Esophagus muscularis mucosa (tissue), 4 donors: ENCODE data around the gene SYNPO2. TPM values are rescaled to one million over a fixed set of nuclear protein-coding genes. Genes with fewer than 3 reads are reported as not detected.

ENCODE experiments used
- DNase-seq: peaks from one replicate; pipeline ENCODE4 v3.0.0-alpha.2; 2017; ENCODE audit errors: extremely low spot score
- H3K27ac ChIP-seq, 4 donors: fragments of 200-600 bp; sonication (generic); replicated peaks in 1 of 4; 1 replicate in 3 of 4; 2 replicates in 1 of 4; pipeline ENCODE4 v1.5.1; 2016 to 2019; ENCODE audit warnings: mild to moderate bottlenecking in 1 of 4
- H3K27me3 ChIP-seq, 4 donors: fragments of 200-600 bp; sonication (generic); one replicate each; pipeline versions ENCODE4 v1.5.1 to v1.6.0; 2016 to 2019
- H3K36me3 ChIP-seq, 4 donors: fragments of 200-600 bp; sonication (generic); one replicate each; pipeline ENCODE4 v1.5.1; 2016 to 2019
- H3K4me1 ChIP-seq, 4 donors: fragments of 200-600 bp; sonication (generic); one replicate each; pipeline ENCODE4 v1.5.1; 2016 to 2019
- H3K4me3 ChIP-seq, 4 donors: fragments of 200-600 bp; sonication (generic); 1 replicate in 2 of 4; 2 replicates in 2 of 4; pipeline ENCODE4 v1.5.1; 2016 to 2019; ENCODE audit warnings: mild to moderate bottlenecking in 4 of 4, moderate library complexity in 1 of 4
- H3K9me3 ChIP-seq, 4 donors: fragments of 200-600 bp; sonication (generic); 1 replicate in 3 of 4; 2 replicates in 1 of 4; pipeline ENCODE4 v1.5.1; 2016 to 2019
- CTCF ChIP-seq, 3 experiments: fragments of 200-600 bp in 2 of 3; fragments of 450-650 bp in 1 of 3; sonication (generic) in 2 of 3; IDR thresholded peaks; one replicate each; pipeline ENCODE4 v1.5.1; 2017 to 2019; ENCODE audit warnings: antibody characterized with exemption in 3 of 3, mild to moderate bottlenecking in 2 of 3, moderate library complexity in 1 of 3
- EP300 ChIP-seq: sonication (generic); formaldehyde crosslinking; IDR thresholded peaks from one replicate; pipeline ENCODE4 v1.6.1; 2017; ENCODE audit warnings: antibody characterized with exemption
- POLR2A ChIP-seq: fragments of 450-650 bp; IDR thresholded peaks from one replicate; pipeline ENCODE4 v1.6.1; 2017; ENCODE audit warnings: antibody characterized with exemption, moderate library complexity, mild to moderate bottlenecking, low read depth
- POLR2AphosphoS5 ChIP-seq, 2 donors: sonication (generic); formaldehyde crosslinking; IDR thresholded peaks; one replicate each; pipeline ENCODE4 v1.6.1; 2017; ENCODE audit warnings: antibody characterized with exemption in 2 of 2
- WGBS: methylation state at CpG from one replicate; pipeline ENCODE4 v1.1.5; 2018; 5-methylcytosine and 5-hydroxymethylcytosine counted together
- intact Hi-C: fragments of 100-400 bp; cut with DNase I; formaldehyde crosslinking; loops from one replicate; pipeline ENCODE4 v1.15.1; 2023
- total RNA-seq, 4 donors: library from RNA; depleted of rRNA; stranded (reverse); fragments of >200 nt; gene quantifications; one replicate each; pipeline versions ENCODE4 v1.1.0 to v1.2.1, GENCODE V29; 2016

The SYNPO2 gene
- total RNA-seq, 4 donors from 2014 or later, result 2,073 to 2,783 (median 2,517) TPM

- Histone ChIP-seq H3K4me3 (no peak overlapping the region), H3K4me1 (peaks cover 70 to 100% (median 92%) of the 10 kb centered on the region in 4 donors), H3K27ac (peak overlapping the region; percentile 79 to 88 (median 80)), H3K36me3 (no peaks in the 10 kb centered on the region), H3K9me3 (no peaks in the 10 kb centered on the region), H3K27me3 (no peaks in the 10 kb centered on the region)
- DNase-seq, result peak; percentile 29
- intact Hi-C loops, result no loop called here
- TF ChIP-seq CTCF (IDR thresholded peaks at IDR 0.05), result no peak
- TF ChIP-seq POLR2AphosphoS5 (IDR thresholded peaks at IDR 0.05), result peak in 1 of 2 donors; percentile 12
Observed at GRCh38 chr4:118962540-118962939, 73.9 kb downstream of the SYNPO2 start.

GRCh38 chr4:118964891-118965411, 76.3 kb downstream of the SYNPO2 start:
- H3K4me3 ChIP-seq, result no peak overlapping the region
- intact Hi-C loops, result no loop called here
- DNase-seq, result peak; percentile 83
- H3K27me3 ChIP-seq, result no peaks in the 10 kb centered on the region
- H3K4me1 ChIP-seq, result peaks cover 66 to 98% (median 88%) of the 10 kb centered on the region in 4 donors
- no peaks in the 10 kb centered on the region for H3K9me3 ChIP-seq
- 44% methylated on average over 3 of the region's 3 CpGs for WGBS
- H3K36me3 ChIP-seq, result no peaks in the 10 kb centered on the region
- H3K27ac ChIP-seq, result peak overlapping the region; percentile 79 to 88 (median 84)
- no peak for TF ChIP-seq POLR2A
- no peak for TF ChIP-seq CTCF (IDR thresholded peaks at IDR 0.05)

GRCh38 chr4:118967393-118967792, 78.7 kb downstream of the SYNPO2 start:
- TF ChIP-seq EP300 (no peak), POLR2A (no peak), POLR2AphosphoS5 (IDR thresholded peaks at IDR 0.05) (peak; percentile 14 to 34), CTCF (IDR thresholded peaks at IDR 0.05) (no peak)
- no peaks in the 10 kb centered on the region for H3K9me3 ChIP-seq
- peaks cover 66 to 98% (median 89%) of the 10 kb centered on the region in 4 donors for H3K4me1 ChIP-seq
- no peaks in the 10 kb centered on the region for H3K36me3 ChIP-seq
- DNase-seq, result peak; percentile 82
- H3K27ac ChIP-seq, result peak overlapping the region; percentile 79 to 88 (median 84)
- intact Hi-C loops, result no loop called here
- no peaks in the 10 kb centered on the region for H3K27me3 ChIP-seq
- 48% methylated on average over 2 of the region's 2 CpGs for WGBS
- H3K4me3 ChIP-seq, result no peak overlapping the region

GRCh38 chr4:118968005-118968404, 79.4 kb downstream of the SYNPO2 start:
- H3K4me3 ChIP-seq, result peak overlapping the region; percentile 1 to 26 (median 14)
- H3K27me3 ChIP-seq, result no peaks in the 10 kb centered on the region
- TF ChIP-seq EP300 (no peak), CTCF (IDR thresholded peaks at IDR 0.05) (no peak), POLR2AphosphoS5 (IDR thresholded peaks at IDR 0.05) (peak; percentile 46 to 76)
- no peaks in the 10 kb centered on the region for H3K36me3 ChIP-seq
- H3K9me3 ChIP-seq, result no peaks in the 10 kb centered on the region
- H3K4me1 ChIP-seq, result peaks cover 65 to 98% (median 90%) of the 10 kb centered on the region in 4 donors
- 0% methylated on average over 1 of the region's 1 CpG for WGBS
- DNase-seq, result peak; percentile 92
- H3K27ac ChIP-seq, result peak overlapping the region; percentile 79 to 88 (median 84)
- intact Hi-C loops, result loop anchor here (2.0 kb wide), 2 partner anchors 77 to 197 kb away; no protein-coding TSS in a partner anchor

GRCh38 chr4:118968813-118969212, 80.2 kb downstream of the SYNPO2 start:
- Histone ChIP-seq H3K36me3 (no peaks in the 10 kb centered on the region), H3K4me3 (peak overlapping the region in 3 of 4 donors; percentile 1 to 26 (median 14)), H3K4me1 (peaks cover 72 to 98% (median 94%) of the 10 kb centered on the region in 4 donors), H3K27ac (peak overlapping the region; percentile 79 to 88 (median 84)), H3K27me3 (no peaks in the 10 kb centered on the region), H3K9me3 (no peaks in the 10 kb centered on the region)
- DNase-seq, result peak; percentile 53
- no peak for TF ChIP-seq POLR2A
- no peak for TF ChIP-seq EP300
- TF ChIP-seq POLR2AphosphoS5 (IDR thresholded peaks at IDR 0.05), result no peak
- TF ChIP-seq CTCF (IDR thresholded peaks at IDR 0.05), result no peak
- WGBS, result 10% methylated on average over 5 of the region's 6 CpGs
- intact Hi-C loops, result loop anchor here (2.0 kb wide), 2 partner anchors 78 to 198 kb away; no protein-coding TSS in a partner anchor
